NCI-H1694 treated with DMSO at 0.1 percent for 48 hours (cell line): ENCODE measurements around the gene UCN.

Experiments
- DNase-seq: peaks from one replicate; lab custom pipeline; 2025; lab: John Stamatoyannopoulos, UW

UCN gene

DNA sequence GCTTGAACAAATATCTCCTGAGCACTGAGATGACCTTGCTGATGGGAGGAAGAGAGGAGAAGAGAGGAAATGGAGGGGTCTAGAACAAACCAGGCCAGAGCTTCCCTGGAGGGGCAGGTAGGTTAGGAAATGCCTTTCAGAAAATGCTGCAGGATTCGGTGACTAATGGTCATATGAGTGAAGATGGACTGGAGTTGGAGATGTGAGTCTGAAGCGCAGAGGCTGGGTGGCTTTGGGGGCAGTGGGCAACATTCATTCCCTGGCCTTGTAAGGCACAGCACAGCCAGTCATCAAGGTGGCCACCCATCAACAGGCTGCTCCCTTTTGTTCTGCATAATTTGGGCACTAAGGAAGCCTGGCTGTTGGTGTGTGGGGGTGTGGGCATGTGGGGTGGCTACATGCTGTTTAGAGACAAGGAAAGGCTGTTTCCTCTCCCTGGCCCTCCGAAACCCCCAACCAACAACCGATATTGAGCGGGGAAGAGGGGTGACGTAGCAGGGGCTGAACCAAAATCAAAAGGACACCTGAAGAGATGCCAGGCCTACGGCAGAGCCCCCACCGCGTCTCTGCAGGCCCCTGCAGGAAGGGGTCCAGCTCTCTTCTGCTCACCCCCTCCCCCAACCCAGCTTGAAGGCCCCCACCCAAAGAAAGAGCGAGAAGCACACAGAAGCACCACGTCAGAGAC lies 46.9 kb downstream of the UCN start:
- no peak for DNase-seq

DNA sequence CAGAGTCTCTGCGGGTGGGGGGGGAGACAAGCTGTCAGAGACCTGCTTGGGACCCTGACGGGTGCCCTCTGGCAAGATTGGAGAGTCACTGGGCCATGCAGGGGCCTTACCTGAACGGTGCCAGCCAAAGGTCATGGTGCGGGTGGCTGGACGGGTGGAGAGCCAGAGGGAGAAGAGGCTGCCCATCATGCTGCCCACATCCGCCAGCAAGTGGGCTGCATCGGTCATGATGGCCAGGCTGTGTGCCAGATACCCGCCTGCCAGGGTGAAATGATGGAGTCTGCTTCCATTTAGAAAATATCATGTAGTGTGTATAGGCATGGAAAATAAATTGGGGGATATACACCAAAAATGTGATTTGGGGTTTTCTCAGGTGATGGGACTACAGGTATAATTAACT lies 50.2 kb downstream of the UCN start:
- no peak for DNase-seq
